CD4-positive, alpha-beta T cell treated with Interleukin-17A for 4 hours (primary cell): ENCODE measurements around the gene NUTM2G.
"Not testable (repeated sequence)": the region's sequence is repeated elsewhere in the genome, so short reads cannot be mapped to it uniquely, and the experiment has no call there.

Experiments
- DNase-seq: peaks from one replicate; pipeline ENCODE4 v3.0.0-alpha.2; 2020; ENCODE audit warnings: mixed read lengths

NUTM2G gene

GRCh38 chr9:96949346-96949745 is 20.7 kb downstream of the NUTM2G start:
- not testable (repeated sequence) for DNase-seq

DNA sequence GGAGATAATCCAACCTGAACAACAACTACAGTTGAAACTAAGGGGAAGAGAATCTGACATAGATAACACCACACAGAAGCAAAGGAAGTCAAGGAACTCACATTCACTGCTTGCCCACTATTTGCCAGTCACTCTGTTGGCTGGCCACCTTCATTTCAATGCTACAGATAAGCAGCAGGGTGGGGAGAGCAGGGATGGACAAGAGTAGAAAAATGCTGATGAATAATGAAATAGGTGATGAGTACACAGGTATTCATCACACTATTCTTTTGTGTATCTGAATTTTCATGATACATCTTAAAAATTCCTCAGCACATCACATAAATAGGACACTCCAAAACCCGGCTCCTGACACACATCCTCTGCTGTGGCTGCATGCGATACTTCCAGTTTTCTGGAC is 21.9 kb downstream of the NUTM2G start:
- DNase-seq, result not testable (repeated sequence)

DNA sequence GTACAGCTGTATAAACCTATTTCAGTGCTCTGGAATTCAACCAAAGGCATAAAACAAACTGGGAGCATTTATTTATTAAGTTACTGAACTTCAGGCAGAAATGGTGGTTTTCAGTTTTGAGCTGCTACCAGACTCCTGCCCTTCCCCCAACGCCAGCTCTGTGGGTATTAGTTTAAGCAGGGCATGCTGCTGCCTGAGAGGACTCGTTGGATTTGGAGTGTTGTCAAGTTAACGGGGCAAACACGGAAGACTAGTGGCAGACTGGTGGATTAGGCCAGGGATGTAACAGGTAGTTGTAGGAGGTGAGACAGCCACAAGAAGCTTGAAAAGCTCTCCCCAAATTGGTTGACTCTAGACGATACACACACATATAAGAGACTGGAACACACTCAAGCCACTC is 38.9 kb downstream of the NUTM2G start:
- DNase-seq, result not testable (repeated sequence)

DNA sequence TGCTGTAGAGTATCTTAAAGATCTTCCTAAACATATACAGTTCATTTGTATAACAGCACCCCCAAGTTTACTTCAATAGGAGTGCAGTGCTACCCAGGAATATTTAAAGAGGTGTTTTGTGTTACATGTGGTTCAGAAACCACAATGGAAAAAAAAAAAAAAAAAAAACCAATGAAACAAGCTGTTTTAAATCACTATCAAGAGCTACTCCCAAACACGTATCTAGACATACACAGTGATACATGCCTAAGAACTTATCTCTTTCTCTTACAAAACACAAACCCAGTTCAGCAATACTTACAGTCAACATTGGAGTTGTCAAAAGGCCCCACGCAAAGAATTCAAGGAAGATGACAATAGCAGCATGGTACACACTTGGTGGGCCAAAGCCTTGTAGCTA is 43.9 kb downstream of the NUTM2G start:
- not testable (repeated sequence) for DNase-seq

DNA sequence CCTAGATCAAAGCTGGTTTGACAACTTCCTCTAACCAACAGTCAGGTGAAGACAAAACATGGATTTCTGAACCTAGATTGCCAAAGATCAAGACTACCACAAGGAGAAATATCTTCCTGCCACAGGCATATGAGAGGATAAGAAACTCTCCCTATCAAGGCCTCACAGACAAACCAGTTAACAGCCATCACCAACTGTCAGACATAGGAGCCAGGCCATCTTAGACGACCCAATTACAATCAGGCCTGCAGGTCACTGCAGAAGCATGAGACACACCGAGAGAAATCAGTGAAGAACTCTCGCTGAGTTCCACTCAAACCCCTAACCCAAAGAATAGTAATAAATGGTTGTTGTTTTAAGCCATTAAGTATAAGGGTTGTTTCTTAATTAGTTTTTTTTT is 45.4 kb downstream of the NUTM2G start:
- DNase-seq, result not testable (repeated sequence)

GRCh38 chr9:96983496-96984122 is 55.0 kb downstream of the NUTM2G start:
- not testable (repeated sequence) for DNase-seq

DNA sequence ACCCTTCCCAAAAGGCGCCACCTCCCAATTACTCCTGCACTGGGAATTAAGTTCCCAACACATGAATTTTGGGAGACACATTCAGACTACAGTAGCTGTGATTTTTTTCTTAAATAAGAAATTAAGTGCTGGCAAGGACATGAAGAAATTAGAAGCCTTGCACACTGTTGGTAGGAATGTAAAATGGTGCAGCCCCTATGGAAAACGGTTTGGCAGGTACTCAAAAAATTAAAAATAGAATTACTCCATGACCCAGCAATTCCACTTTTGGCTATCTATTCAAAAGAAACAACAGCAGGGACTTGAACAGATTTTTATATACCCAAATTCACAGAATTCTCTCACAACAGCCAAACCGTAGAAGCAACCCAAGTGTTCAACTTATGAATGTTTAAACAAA is 55.5 kb downstream of the NUTM2G start:
- not testable (repeated sequence) for DNase-seq

- DNase-seq, result not testable (repeated sequence)
Measured at GRCh38 chr9:96984887-96985286, 56.2 kb downstream of the NUTM2G start.
